Astrocyte (in vitro differentiated cells and primary cell): ENCODE results near the gene DYNC1I1.

Experiments
- CTCF ChIP-seq: IDR thresholded peaks from 2 replicates; pipeline ENCODE4 v1.5.1; 2011; ENCODE audit warnings: low read depth, mild to moderate bottlenecking, inconsistent platforms, low read length, moderate library complexity; ENCODE audit not compliant: insufficient read depth
- EZH2 ChIP-seq: IDR thresholded peaks from 2 replicates; pipeline ENCODE4 v1.6.1; 2012; ENCODE audit warnings: mild to moderate bottlenecking, low read length, inconsistent platforms; ENCODE audit not compliant: insufficient read depth

GRCh38 chr7:95788884-95789283, 16.5 kb downstream of the DYNC1I1 start:
- TF ChIP-seq CTCF (no peak), EZH2 (no peak)
